HG03045 (cell line): Measurements from ENCODE around the gene COL18A1.
"Not testable (repeated sequence)": the region's sequence is repeated elsewhere in the genome, so short reads cannot be mapped to it uniquely, and the experiment has no call there.

Experiments used
- ATAC-seq: cut with Tn5 transposase; IDR thresholded peaks from one replicate; pipeline ENCODE4 v1.9.1; 2021; ENCODE audit warnings: mild to moderate bottlenecking, moderate library complexity; ENCODE audit not compliant: unreplicated experiment

COL18A1 gene

DNA sequence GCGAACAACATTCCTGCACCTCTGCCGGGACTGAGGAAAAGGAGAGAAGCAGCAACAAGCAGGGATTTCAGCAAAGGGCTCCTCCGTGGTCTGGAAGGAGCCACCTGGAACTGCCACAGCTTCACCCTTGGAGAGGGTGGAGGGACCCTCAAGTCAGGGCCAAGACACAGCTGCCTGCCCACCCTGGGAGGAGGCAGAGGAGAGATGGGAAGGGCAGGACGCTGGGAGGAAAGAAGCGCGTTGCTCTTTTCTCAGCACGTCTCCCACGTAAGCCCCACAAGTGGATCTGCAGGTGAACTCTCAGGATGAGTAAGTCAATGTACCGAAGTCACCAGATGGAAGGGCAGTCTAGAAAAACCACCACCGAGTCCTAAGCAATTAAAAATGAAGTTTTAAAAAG, 97.6 kb downstream of the COL18A1 start:
- no peak for ATAC-seq

DNA sequence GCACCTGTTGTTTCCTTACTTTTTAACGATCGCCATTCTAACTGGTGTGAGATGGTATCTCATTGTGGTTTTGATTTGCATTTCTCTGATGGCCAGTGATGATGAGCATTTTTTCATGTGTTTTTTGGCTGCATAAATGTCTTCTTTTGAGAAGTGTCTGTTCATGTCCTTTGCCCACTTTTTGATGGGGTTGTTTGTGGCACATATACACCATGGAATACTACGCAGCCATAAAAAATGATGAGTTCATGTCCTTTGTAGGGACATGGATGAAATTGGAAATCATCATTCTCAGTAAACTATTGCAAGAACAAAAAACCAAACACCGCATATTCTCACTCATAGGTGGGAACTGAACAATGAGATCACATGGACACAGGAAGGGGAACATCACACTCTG, 98.3 kb downstream of the COL18A1 start:
- ATAC-seq, result not testable (repeated sequence)

DNA sequence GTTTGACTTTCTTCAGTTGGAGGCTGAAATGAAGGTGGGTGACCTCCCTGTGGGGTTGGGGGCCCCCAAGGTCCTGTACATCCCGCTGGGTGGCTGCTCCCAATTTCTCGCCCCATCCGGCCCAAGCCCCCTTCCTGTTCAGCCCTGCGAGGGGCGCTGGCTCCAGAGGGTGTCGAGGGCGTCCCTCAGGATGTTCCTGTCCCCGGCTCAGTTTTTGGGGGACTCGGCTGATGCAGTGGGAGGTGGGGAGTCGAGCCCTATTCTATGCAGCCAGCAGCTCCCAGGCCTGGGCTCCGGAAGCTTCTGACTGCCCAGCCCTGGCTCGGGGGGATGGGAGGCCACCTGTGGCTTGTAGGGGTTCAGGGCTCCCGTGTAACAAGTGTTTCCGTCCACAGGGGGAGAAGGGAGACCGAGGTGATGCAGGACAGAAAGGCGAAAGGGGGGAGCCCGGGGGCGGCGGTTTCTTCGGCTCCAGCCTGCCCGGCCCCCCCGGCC, 99.1 kb downstream of the COL18A1 start:
- ATAC-seq, result no peak

DNA sequence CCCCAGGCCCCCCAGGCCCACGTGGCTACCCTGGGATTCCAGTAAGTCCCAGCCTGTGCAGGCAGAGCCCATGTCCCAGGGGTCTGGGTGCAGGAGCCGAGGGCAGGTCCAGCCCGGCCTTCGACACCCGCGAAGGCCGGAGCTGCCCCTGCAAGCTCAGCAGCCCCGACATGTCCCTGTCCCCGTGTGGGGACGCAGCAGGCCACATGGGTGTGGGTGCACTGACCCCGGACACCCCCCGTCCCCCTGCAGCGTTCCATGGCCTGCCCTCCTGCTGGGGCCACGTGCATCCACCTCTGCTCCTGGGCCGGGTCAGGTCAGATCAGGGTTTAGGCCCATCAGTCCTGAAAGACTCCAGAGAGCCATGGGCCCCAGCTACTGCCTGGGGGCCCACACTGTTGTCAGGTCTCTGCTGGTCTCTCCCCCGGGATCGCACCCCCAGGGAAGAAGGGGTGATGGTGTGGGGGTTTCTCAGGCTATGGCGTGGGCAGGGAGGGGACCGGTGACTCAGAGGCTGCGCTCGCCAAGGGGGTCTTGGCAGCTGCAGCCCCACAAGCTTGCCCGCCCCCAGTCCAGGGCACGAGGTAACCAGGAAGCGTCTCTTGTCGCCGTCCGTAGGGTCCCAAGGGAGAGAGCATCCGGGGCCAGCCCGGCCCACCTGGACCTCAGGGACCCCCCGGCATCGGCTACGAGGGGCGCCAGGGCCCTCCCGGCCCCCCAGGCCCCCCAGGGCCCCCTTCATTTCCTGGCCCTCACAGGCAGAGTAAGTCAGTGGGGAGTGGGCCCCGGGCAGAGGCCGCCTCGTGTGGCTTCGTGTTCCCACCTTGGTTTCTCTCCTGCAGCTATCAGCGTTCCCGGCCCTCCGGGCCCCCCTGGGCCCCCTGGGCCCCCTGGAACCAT, 99.8 kb downstream of the COL18A1 start:
- ATAC-seq, result no peak

DNA sequence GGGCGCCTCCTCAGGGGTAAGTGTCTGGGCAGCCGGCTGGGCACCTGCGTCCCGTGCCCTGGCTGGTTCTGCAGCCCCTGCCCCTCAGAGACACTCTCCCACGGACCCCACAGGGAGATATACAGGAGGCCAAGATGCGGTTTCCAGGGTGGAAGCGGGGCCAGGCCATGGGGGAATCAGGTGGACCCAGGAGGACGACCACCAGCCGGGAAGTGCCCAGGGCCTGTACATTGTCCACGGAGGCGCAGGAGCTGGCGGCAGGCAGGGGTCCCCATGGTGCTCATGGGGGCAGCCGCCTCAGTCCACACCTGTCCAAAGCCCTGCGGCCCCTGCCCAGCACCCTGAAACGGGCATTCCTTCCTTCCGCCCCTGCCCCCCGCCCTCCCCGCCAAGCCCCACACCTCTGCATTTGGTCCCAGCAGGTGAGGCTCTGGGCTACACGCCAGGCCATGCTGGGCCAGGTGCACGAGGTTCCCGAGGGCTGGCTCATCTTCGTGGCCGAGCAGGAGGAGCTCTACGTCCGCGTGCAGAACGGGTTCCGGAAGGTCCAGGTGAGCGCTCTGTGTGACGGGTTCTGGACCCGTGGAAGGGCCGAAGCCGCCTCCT, 100.6 kb downstream of the COL18A1 start:
- no peak for ATAC-seq

DNA sequence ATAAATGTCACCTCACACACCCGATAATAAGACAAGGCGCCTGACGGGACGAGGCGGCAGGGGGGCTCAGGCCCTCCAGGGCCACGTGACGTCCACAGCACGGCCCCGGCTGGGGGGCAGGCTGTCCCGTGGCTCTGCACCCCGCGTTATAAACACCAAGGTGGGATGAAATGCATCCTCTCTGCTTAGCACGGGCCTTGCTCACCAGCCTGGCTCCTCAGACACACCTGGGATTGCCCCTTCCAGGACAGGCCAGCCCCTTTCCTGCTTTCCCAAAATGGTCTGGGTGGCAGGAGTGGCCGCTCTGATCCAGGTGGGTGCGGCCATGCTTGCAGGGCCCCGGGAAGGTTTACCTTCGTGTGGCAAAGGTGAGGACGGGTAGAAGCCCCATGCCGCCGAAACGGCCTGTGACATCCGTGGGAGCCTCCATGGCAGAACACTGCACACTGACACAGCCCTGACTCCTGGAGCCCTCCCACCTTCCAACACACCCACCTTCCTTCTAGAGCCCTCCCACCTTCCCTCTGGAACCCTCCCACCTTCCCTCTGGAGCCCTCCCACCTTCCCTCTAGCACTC, 101.4 kb downstream of the COL18A1 start:
- ATAC-seq, result no peak

DNA sequence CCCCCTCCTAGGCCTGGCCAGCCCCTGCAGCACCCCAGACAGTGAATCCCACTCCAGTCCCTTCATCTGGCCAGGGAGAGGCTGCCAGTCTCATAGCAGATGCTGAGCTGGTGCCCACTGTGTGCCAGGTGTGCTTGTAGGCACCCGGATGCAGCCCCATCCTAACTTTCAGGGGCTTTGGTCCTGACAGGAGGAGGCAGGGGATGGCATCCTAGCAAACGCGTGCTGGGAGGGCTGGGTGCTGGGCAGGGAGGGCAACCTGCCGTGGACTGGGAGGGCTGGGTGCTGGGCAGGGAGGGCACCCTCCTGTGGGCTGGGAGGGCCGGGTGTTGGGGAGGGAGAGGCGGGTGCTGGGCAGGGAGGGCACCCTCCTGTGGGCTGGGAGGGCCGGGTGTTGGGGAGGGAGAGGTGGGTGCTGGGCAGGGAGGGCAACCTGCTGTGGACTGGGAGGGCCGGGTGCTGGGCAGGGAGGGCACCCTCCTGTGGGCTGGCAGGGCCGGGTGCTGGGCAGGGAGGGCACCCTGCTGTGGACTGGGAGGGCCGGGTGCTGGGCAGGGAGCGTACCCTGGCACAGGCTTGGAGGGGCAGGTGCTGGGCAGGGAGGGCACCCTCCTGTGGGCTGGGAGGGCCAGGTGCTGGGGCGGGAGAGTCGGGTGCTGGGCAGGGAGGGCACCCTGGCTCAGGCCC, 102.0 kb downstream of the COL18A1 start:
- no peak for ATAC-seq

DNA sequence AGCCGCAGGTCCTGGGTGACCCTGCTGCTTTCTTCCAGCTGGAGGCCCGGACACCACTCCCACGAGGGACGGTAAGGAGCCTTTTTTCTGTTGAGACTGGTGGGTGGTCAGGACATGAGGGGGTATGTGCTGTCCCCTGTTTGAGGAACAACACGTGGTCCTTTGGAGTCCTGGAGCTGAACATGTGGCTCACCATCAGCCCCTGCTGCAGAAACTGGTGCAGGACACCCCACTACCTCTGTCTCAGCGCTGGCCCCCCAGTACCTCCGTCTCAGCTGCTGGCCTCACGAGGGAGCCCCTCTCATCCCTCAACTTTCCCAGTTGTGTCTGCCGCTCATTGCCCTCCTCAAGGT, 102.5 kb downstream of the COL18A1 start:
- no peak for ATAC-seq

DNA sequence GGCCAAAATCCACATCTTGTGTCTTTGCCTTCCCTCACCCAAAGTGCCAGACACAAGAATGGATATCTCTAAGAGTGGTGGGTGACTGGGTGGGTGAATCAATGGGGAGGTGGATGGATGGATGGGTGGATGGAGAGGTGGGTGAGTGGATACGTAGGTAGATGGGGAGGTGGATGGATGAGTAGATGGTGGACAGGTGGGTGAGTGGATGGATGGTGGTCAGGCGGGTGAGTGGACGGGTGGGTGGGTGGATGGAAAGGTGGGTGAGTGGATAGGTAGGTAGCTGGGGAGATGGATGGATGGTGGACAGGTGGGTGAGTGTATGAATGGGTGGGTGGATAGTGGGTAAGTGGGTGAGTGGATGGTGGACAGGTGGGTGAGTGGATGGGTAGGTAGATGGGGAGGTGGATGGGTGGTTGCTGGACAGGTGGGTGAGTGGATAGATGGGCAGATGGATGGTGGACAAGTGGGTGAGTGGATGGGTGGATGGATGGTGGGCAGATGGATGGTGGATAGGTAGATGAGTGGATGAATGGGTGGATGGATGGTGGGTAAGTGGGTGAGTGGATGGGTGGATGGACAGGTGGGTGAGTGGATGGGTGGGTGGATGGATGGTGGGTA, 103.0 kb downstream of the COL18A1 start:
- no peak for ATAC-seq

DNA sequence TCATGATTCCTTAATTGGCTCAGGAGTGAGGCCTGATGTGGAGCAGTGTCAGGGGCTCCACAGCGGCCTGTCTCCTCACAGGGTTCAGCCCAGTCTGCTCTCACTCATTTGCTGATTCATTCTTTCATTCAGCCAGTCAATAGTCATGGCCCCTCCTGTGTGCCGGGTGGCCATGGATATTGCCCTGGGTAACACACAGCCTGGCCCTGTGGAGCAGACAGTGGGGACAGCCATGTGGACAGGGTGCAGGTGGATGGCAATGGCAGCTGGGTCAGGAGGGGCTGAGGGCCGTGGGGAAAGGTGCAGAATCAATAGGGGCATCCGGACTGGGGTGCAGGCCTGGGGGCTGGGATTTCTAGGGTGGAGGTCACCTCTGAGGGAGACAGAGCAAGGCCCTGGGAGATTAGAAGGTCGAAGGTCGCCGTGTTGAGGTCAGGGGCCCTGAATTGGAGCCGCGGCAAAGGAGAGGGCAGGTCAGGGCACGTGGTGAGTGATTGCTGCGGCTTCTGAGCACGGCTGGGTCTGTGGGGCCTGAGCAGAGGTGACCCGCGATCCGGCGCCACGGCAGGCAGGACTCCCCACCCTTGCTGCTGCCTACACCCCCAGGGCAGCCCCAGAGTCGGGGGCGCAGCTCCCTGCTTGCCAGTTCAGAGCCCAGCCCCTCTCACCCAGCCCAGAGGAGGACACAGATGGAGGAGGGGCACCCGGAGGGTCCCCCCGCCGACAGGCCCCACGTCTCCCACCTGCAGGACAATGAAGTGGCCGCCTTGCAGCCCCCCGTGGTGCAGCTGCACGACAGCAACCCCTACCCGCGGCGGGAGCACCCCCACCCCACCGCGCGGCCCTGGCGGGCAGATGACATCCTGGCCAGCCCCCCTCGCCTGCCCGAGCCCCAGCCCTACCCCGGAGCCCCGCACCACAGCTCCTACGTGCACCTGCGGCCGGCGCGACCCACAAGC, 103.9 kb downstream of the COL18A1 start:
- no peak for ATAC-seq

DNA sequence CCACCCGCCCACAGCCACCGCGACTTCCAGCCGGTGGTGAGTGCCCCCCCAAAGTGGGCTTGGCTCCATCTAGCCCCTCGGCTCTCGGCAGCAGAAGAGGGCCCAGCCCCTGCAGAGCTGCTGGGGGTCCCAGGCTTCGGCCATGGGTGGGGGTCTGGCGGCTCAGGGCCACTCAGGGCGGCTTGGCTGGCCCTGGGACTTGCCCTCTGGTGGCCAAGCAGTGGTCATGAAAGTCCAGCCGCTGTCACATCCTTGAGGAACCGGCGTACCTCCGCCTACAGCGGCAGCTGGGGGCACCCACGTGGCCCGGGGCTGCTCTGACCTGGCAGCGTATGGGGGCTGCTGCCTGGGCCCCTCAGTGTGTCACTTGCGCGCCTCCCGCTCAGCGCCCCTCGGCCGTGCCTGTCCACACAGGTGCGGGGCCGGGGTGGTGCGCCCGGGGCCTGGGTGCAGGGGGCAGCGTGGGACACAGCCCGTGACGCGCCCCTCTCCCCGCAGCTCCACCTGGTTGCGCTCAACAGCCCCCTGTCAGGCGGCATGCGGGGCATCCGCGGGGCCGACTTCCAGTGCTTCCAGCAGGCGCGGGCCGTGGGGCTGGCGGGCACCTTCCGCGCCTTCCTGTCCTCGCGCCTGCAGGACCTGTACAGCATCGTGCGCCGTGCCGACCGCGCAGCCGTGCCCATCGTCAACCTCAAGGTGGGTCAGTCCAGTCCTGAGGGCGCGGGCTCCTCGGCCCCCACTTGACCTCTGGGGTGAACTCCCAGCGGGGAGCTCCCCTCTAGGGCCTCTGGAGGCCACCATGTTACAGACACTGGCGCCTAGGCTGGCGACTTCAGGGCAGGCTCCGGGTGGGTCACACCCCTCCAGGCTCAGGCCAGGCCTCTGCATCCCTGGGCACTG, 104.9 kb downstream of the COL18A1 start:
- no peak for ATAC-seq

DNA sequence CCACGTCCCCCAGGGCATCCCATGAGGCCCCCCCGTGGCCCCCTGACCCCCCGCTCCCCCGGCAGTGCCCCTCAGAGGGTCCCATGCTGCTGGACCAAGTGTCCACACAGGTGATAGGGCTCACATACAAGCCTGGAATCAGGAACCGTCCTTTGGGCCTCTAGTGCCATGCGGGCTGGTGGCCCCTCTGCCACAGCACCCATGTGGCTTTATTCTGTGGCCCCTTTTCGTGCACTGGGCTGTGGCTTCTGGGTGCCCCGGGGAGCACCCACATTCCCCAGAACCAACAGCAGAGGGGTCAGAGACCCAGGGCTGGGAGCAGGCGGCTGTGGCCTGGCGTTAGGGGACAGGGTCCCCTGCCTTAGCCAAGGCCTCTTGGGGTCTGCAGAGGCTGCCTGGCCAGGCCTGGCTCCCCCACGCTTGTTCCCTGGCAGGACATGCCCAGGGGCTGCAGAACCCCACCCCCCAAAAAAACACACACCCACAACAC, 105.5 kb downstream of the COL18A1 start:
- ATAC-seq, result no peak

DNA sequence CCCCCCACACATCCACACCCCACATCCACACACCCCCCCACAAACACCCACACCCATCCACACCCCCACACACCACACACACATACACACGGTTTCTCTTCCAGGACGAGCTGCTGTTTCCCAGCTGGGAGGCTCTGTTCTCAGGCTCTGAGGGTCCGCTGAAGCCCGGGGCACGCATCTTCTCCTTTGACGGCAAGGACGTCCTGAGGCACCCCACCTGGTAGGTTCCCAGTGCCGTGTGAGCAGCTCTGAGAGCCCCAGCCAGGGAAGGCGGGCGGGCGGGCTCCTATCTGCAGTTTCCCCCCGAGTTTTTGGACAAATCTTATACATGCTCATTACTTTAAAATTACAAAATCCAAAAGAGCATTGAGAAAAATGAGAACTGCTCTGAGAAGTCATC, 106.0 kb downstream of the COL18A1 start:
- ATAC-seq, result no peak

DNA sequence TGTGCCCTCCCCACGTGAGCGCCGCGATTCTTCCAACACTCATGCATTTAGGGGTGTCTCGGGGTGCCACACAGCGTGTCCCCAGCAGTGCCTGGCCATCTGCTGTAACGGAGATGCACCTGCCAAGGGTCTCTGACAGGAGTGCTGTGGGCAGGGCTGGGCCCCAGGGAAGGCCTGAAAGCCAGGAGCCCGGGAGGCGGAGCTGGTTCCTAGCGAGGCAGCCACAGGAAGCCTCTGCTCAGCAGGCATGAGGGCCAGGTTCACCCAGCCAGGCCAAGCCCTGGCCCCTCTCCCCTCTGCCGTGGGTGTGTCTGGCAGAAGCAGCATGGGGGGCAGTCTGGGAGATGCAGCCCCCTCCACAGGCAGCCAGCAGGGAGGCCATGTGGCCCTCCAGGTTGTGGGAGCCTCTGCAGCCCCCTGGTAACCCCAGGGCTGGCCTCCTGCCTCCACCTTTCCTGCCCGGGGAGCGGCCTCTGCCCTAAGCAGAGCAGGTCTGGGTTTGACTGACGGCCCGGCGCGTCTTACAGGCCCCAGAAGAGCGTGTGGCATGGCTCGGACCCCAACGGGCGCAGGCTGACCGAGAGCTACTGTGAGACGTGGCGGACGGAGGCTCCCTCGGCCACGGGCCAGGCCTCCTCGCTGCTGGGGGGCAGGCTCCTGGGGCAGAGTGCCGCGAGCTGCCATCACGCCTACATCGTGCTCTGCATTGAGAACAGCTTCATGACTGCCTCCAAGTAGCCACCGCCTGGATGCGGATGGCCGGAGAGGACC, 106.9 kb downstream of the COL18A1 start:
- no peak for ATAC-seq

DNA sequence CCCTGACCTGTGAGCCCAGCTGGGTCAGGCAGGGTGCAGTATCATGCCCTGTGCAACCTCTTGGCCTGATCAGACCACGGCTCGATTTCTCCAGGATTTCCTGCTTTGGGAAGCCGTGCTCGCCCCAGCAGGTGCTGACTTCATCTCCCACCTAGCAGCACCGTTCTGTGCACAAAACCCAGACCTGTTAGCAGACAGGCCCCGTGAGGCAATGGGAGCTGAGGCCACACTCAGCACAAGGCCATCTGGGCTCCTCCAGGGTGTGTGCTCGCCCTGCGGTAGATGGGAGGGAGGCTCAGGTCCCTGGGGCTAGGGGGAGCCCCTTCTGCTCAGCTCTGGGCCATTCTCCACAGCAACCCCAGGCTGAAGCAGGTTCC, 107.6 kb downstream of the COL18A1 start:
- ATAC-seq, result no peak

DNA sequence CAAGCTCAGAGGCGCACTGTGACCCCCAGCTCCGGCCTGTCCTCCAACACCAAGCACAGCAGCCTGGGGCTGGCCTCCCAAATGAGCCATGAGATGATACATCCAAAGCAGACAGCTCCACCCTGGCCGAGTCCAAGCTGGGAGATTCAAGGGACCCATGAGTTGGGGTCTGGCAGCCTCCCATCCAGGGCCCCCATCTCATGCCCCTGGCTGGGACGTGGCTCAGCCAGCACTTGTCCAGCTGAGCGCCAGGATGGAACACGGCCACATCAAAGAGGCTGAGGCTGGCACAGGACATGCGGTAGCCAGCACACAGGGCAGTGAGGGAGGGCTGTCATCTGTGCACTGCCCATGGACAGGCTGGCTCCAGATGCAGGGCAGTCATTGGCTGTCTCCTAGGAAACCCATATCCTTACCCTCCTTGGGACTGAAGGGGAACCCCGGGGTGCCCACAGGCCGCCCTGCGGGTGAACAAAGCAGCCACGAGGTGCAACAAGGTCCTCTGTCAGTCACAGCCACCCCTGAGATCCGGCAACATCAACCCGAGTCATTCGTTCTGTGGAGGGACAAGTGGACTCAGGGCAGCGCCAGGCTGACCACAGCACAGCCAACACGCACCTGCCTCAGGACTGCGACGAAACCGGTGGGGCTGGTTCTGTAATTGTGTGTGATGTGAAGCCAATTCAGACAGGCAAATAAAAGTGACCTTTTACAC, 108.2 kb downstream of the COL18A1 start:
- ATAC-seq, result no peak

DNA sequence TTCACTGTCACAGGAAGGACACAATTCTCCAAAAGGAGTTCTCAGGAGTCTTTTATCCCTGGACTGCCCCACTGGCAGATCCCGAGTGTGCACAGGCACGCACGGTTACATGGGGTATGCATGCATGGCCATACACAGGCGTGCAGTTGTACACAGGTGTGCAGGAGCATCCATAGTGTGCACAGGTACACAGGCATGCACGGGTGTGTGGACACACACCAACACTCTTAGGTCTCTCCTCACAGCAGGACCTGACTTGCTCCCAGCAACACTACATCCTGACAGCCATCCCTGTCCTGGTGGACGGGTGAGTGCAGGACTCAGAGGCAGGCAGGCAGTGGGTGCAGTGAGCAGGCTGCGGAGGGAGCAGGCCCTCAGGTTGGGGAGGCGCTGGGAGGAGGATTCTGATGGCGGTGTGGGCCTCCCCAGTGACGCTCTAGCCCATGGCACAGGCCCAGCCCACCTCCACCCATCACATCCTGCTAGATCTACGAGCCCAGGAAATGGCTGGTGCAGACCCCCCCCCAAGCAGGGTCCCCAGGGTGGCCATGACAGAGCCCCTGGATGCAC, 108.9 kb downstream of the COL18A1 start:
- no peak for ATAC-seq
